HepG2 (cell line): Measurements from ENCODE around the gene HAGHL. TPM values are rescaled to one million over a fixed set of nuclear protein-coding genes. Genes with fewer than 3 reads are reported as not detected.

ENCODE experiments used
- ARID2 ChIP-seq: sonication (generic); formaldehyde crosslinking; IDR thresholded peaks from 2 replicates; pipeline ENCODE4 v1.8.1; 2022; ENCODE audit warnings: mild to moderate bottlenecking, missing genetic modification reagents, borderline replicate concordance
- CBFB ChIP-seq: sonication (generic); formaldehyde crosslinking; IDR thresholded peaks from 2 replicates; pipeline ENCODE4 v1.4.0; 2020; ENCODE audit warnings: missing genetic modification reagents
- CREB1 ChIP-seq, 2 experiments: fragments of 450-650 bp in 1 of 2; IDR thresholded peaks; 2 replicates each; pipeline ENCODE4 v1.6.1; 2016 to 2017; ENCODE audit warnings: control low read depth in 1 of 2, mild to moderate bottlenecking in 1 of 2, missing compliant biosample characterization in 1 of 2, missing genetic modification characterization in 1 of 2
- DNMT3B ChIP-seq: conservative IDR thresholded peaks from 2 replicates; pipeline ENCODE4 v1.6.1; 2016; ENCODE audit warnings: missing biosample characterization, control low read depth
- ELF1 ChIP-seq: sonication (generic); formaldehyde crosslinking; IDR thresholded peaks from 2 replicates; pipeline ENCODE4 v1.4.0; 2020; ENCODE audit warnings: missing genetic modification reagents
- ESRRA ChIP-seq: sonication (generic); formaldehyde crosslinking; IDR thresholded peaks from 2 replicates; pipeline ENCODE4 v1.5.1; 2020; ENCODE audit warnings: mild to moderate bottlenecking, low read depth, missing genetic modification reagents
- MAFG ChIP-seq: sonication (generic); formaldehyde crosslinking; IDR thresholded peaks from 2 replicates; pipeline ENCODE4 v1.5.1; 2020; ENCODE audit warnings: mild to moderate bottlenecking, missing genetic modification reagents
- MBD4 ChIP-seq: IDR thresholded peaks from 2 replicates; pipeline ENCODE4 v1.6.1; 2012; ENCODE audit warnings: low read length, inconsistent platforms, borderline replicate concordance
- MEIS1 ChIP-seq: sonication (generic); formaldehyde crosslinking; IDR thresholded peaks from 2 replicates; pipeline ENCODE4 v1.9.0; 2021; ENCODE audit warnings: mild to moderate bottlenecking, missing genetic modification reagents, moderate library complexity, borderline replicate concordance
- NR2F6 ChIP-seq, 2 experiments: IDR thresholded peaks; 2 replicates each; pipeline ENCODE4 v1.6.1; 2016; ENCODE audit warnings: antibody characterized with exemption in 1 of 2, mild to moderate bottlenecking in 1 of 2
- PITX1 ChIP-seq: sonication (generic); formaldehyde crosslinking; IDR thresholded peaks from 2 replicates; pipeline ENCODE4 v1.5.1; 2020; ENCODE audit warnings: mild to moderate bottlenecking, missing genetic modification reagents
- SALL2 ChIP-seq: sonication (generic); formaldehyde crosslinking; IDR thresholded peaks from 2 replicates; pipeline ENCODE4 v1.8.1; 2023; ENCODE audit warnings: mild to moderate bottlenecking, missing genetic modification reagents, inconsistent platforms
- TCF7 ChIP-seq: sonication (generic); IDR thresholded peaks from 2 replicates; pipeline ENCODE4 v1.6.1; 2016; ENCODE audit warnings: antibody characterized with exemption, low read depth
- TMF1 ChIP-seq: sonication (generic); formaldehyde crosslinking; IDR thresholded peaks from 2 replicates; pipeline ENCODE4 v1.8.1; 2022; ENCODE audit warnings: low read depth, missing genetic modification reagents
- ZFP90 ChIP-seq: sonication (generic); formaldehyde crosslinking; IDR thresholded peaks from 2 replicates; pipeline ENCODE4 v1.8.0; 2022; ENCODE audit warnings: missing genetic modification reagents, mild to moderate bottlenecking, inconsistent platforms, borderline replicate concordance
- ZNF160 ChIP-seq: sonication (generic); formaldehyde crosslinking; IDR thresholded peaks from 2 replicates; pipeline ENCODE4 v1.8.0; 2022; ENCODE audit warnings: mild to moderate bottlenecking, inconsistent platforms, missing genetic modification reagents
- ZNF30 ChIP-seq: sonication (generic); formaldehyde crosslinking; IDR thresholded peaks from 2 replicates; pipeline ENCODE4 v1.5.0; 2020; ENCODE audit warnings: mild to moderate bottlenecking, missing genetic modification reagents
- ZNF331 ChIP-seq: sonication (generic); formaldehyde crosslinking; IDR thresholded peaks from 2 replicates; pipeline ENCODE4 v1.4.0; 2020; ENCODE audit warnings: missing genetic modification reagents
- ZNF33B ChIP-seq: sonication (generic); formaldehyde crosslinking; IDR thresholded peaks from 2 replicates; pipeline ENCODE4 v1.5.1; 2020; ENCODE audit warnings: mild to moderate bottlenecking, missing genetic modification reagents
- ZNF468 ChIP-seq: sonication (generic); formaldehyde crosslinking; IDR thresholded peaks from 2 replicates; pipeline ENCODE4 v1.8.0; 2022; ENCODE audit warnings: mild to moderate bottlenecking, moderate library complexity, missing genetic modification reagents
- ZNF546 ChIP-seq: sonication (generic); formaldehyde crosslinking; conservative IDR thresholded peaks from 2 replicates; pipeline ENCODE4 v1.8.1; 2023; ENCODE audit warnings: mild to moderate bottlenecking, missing genetic modification reagents
- ZNF652 ChIP-seq: IDR thresholded peaks from 2 replicates; pipeline ENCODE4 v1.6.1; 2016; ENCODE audit warnings: low read depth, borderline replicate concordance
- ZNF746 ChIP-seq: sonication (generic); formaldehyde crosslinking; IDR thresholded peaks from 2 replicates; pipeline ENCODE4 v1.8.0; 2022; ENCODE audit warnings: mild to moderate bottlenecking, missing genetic modification reagents
- ZNF878 ChIP-seq: sonication (generic); formaldehyde crosslinking; IDR thresholded peaks from 2 replicates; pipeline ENCODE4 v1.8.1; 2023; ENCODE audit warnings: mild to moderate bottlenecking, missing genetic modification reagents, moderate library complexity
- ZSCAN25 ChIP-seq: sonication (generic); formaldehyde crosslinking; IDR thresholded peaks from 2 replicates; pipeline ENCODE4 v1.8.0; 2022; ENCODE audit warnings: mild to moderate bottlenecking, missing genetic modification reagents
- polyA plus RNA-seq, 8 experiments: library from polyadenylated mRNA; depleted of rRNA in 3 of 8; stranded (reverse) in 7 of 8; unstranded in 1 of 8; fragments of >200 nt; fragmentation: Illumina TruSeq in 4 of 8; extraction: Trizol in 4 of 8; gene quantifications; 2 replicates each; pipeline versions ENCODE4 v1.2.1 to v1.2.3, GENCODE V29; 2011 to 2016; ENCODE audit warnings: low read depth in 4 of 8, missing spikeins in 1 of 8, mixed read lengths in 1 of 8; ENCODE audit not compliant: insufficient read depth in 1 of 8
- total RNA-seq, 5 experiments: library from RNA; depleted of rRNA; stranded (reverse); fragments of >200 nt; fragmentation: Illumina TruSeq; extraction: Trizol; gene quantifications; 2 replicates each; pipeline ENCODE4 v1.2.3, GENCODE V29; 2016; ENCODE audit warnings: low read depth in 1 of 5
- TF ChIP-seq, protein P1 (sequence below): sonication (generic); formaldehyde crosslinking; IDR thresholded peaks from 2 replicates; pipeline ENCODE4 v1.5.0; 2020; ENCODE audit warnings: missing genetic modification reagents, mild to moderate bottlenecking, borderline replicate concordance
- TF ChIP-seq, protein P2 (sequence below): sonication (generic); formaldehyde crosslinking; IDR thresholded peaks from 2 replicates; pipeline ENCODE4 v1.4.0; 2020; ENCODE audit warnings: missing genetic modification reagents, borderline replicate concordance

HAGHL gene
- total and polyA plus RNA-seq, 2 of the 13 experiments (the other 11 are each of a cell fraction or from before 2014, with no cell fraction given): 3.4 to 8.4 TPM

DNA sequence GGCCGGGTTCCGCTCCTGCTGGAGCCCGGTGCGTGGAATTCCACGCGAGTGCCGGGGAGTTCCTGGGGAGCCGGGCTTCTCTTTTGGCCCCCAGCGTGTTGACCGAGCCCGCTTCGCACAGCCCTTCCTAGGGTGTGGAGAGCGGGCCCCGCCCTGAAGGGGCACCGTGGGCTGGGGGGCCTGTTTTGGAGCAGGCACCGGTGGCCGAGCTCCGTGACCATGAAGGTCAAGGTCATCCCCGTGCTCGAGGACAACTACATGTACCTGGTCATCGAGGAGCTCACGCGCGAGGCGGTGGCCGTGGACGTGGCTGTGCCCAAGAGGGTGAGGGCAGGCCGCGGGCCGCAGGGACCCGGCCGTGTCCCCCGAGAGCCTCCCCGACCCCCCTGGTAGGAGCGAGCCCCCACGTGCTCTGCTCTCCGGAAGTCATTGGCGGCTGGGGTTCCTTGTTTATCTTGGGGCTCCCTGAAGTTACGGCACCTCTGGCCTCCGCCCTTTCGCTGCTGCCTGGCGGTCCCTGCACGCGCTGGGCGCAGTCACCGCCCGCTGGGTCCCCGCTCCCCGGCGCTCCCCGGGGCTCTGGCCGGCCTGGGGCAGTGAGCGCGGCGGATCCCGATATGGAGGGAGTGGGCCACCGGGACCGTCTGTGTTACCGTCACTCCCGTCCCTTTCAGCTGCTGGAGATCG lies 528 bp downstream of the HAGHL start (continued):
- no peak for TF ChIP-seq ZNF30 (CRISPR knock-in tag)
- no peak for TF ChIP-seq TMF1 (CRISPR knock-in tag)
- TF ChIP-seq MBD4: no peak
- no peak for TF ChIP-seq ZNF331 (CRISPR knock-in tag)
- no peak for TF ChIP-seq MAFG (CRISPR knock-in tag)
- TF ChIP-seq CREB1 (IDR thresholded peaks at IDR 0.05): no peak
- no peak for TF ChIP-seq CREB1 (CRISPR knock-in tag; IDR thresholded peaks at IDR 0.05)
- TF ChIP-seq SALL2 (CRISPR knock-in tag): no peak
- TF ChIP-seq ZNF468: no peak
- TF ChIP-seq ZNF746 (CRISPR knock-in tag): no peak
- TF ChIP-seq ZNF546 (CRISPR knock-in tag): no peak
- no peak for TF ChIP-seq CBFB (CRISPR knock-in tag)
- TF ChIP-seq NR2F6 (IDR thresholded peaks at IDR 0.05): no peak
- 0 out of 2 replicates have a peak, but pooled peaks have one; percentile 6 for TF ChIP-seq NR2F6 (CRISPR knock-in tag; IDR thresholded peaks at IDR 0.05)
- TF ChIP-seq ARID2 (CRISPR knock-in tag): no peak; the same call in 1 of the 2 replicates
- no peak for TF ChIP-seq DNMT3B
- TF ChIP-seq, protein P1, sequence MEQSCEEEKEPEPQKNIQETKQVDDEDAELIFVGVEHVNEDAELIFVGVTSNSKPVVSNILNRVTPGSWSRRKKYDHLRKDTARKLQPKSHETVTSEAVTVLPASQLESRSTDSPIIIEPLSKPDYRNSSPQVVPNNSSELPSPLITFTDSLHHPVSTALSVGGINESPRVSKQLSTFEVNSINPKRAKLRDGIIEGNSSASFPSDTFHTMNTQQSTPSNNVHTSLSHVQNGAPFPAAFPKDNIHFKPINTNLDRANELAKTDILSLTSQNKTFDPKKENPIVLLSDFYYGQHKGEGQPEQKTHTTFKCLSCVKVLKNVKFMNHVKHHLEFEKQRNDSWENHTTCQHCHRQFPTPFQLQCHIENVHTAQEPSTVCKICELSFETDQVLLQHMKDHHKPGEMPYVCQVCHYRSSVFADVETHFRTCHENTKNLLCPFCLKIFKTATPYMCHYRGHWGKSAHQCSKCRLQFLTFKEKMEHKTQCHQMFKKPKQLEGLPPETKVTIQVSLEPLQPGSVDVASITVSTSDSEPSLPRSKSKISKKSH (CRISPR knock-in tag): no peak
- no peak for TF ChIP-seq ZNF652 (CRISPR knock-in tag)
- no peak for TF ChIP-seq ZNF160 (CRISPR knock-in tag)
- no peak for TF ChIP-seq ZNF33B (CRISPR knock-in tag)
- TF ChIP-seq ZSCAN25 (CRISPR knock-in tag): no peak
- no peak for TF ChIP-seq ELF1
- TF ChIP-seq MEIS1 (CRISPR knock-in tag): no peak
- TF ChIP-seq PITX1: no peak
- TF ChIP-seq TCF7: no peak
- TF ChIP-seq, protein P2, sequence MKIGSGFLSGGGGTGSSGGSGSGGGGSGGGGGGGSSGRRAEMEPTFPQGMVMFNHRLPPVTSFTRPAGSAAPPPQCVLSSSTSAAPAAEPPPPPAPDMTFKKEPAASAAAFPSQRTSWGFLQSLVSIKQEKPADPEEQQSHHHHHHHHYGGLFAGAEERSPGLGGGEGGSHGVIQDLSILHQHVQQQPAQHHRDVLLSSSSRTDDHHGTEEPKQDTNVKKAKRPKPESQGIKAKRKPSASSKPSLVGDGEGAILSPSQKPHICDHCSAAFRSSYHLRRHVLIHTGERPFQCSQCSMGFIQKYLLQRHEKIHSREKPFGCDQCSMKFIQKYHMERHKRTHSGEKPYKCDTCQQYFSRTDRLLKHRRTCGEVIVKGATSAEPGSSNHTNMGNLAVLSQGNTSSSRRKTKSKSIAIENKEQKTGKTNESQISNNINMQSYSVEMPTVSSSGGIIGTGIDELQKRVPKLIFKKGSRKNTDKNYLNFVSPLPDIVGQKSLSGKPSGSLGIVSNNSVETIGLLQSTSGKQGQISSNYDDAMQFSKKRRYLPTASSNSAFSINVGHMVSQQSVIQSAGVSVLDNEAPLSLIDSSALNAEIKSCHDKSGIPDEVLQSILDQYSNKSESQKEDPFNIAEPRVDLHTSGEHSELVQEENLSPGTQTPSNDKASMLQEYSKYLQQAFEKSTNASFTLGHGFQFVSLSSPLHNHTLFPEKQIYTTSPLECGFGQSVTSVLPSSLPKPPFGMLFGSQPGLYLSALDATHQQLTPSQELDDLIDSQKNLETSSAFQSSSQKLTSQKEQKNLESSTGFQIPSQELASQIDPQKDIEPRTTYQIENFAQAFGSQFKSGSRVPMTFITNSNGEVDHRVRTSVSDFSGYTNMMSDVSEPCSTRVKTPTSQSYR: no peak
- no peak for TF ChIP-seq ZFP90 (CRISPR knock-in tag)
- TF ChIP-seq ESRRA (CRISPR knock-in tag): no peak
- no peak for TF ChIP-seq ZNF878 (CRISPR knock-in tag)
